Esophagus squamous epithelium (tissue), 5 donors: ENCODE results near the gene APBB1. TPM values are rescaled to one million over a fixed set of nuclear protein-coding genes. Genes with fewer than 3 reads are reported as not detected.

Source experiments
- DNase-seq: peaks from one replicate; lab custom pipeline; 2025; lab: John Stamatoyannopoulos, UW
- H3K27ac ChIP-seq, 4 donors: fragments of 200-600 bp; sonication (generic); one replicate each; pipeline ENCODE4 v1.5.1; 2016 to 2019; ENCODE audit warnings: mild to moderate bottlenecking in 1 of 4
- H3K27me3 ChIP-seq, 4 donors: fragments of 200-600 bp; sonication (generic); 1 replicate in 3 of 4; 2 replicates in 1 of 4; pipeline versions ENCODE4 v1.5.1 to v1.6.0; 2017 to 2021; ENCODE audit warnings: antibody characterized with exemption in 1 of 4
- H3K36me3 ChIP-seq, 3 donors: fragments of 200-600 bp; sonication (generic); one replicate each; pipeline ENCODE4 v1.5.1; 2016 to 2019
- H3K4me1 ChIP-seq, 3 donors: fragments of 200-600 bp; sonication (generic); one replicate each; pipeline ENCODE4 v1.5.1; 2017 to 2019
- H3K4me3 ChIP-seq, 4 donors: fragments of 200-600 bp; sonication (generic); 1 replicate in 3 of 4; 2 replicates in 1 of 4; pipeline ENCODE4 v1.5.1; 2016 to 2019; ENCODE audit warnings: mild to moderate bottlenecking in 2 of 4, moderate library complexity in 1 of 4
- H3K9me3 ChIP-seq, 3 donors: fragments of 200-600 bp; sonication (generic); one replicate each; pipeline ENCODE4 v1.5.1; 2016 to 2019
- POLR2A ChIP-seq, 4 donors: fragments of 450-650 bp; IDR thresholded peaks; one replicate each; pipeline ENCODE4 v1.6.1; 2017; ENCODE audit warnings: antibody characterized with exemption in 4 of 4, mild to moderate bottlenecking in 4 of 4, moderate library complexity in 3 of 4
- WGBS, 2 donors: methylation state at CpG; one replicate each; pipeline ENCODE4 v1.1.5; 2018; 5-methylcytosine and 5-hydroxymethylcytosine counted together
- intact Hi-C: fragments of 100-400 bp; cut with DNase I; formaldehyde crosslinking; loops from one replicate; pipeline ENCODE4 v1.15.0; 2022
- total RNA-seq, 4 donors: library from RNA; depleted of rRNA; stranded (reverse); fragments of >200 nt; gene quantifications; one replicate each; pipeline ENCODE4 v1.1.0, GENCODE V29; 2016
- TF ChIP-seq, protein P1 (sequence below), 6 experiments: fragments of 450-650 bp in 4 of 6; fragments of 200-600 bp in 2 of 6; sonication (generic) in 2 of 6; IDR thresholded peaks; one replicate each; pipeline ENCODE4 v1.5.1; 2016 to 2019; ENCODE audit warnings: antibody characterized with exemption in 6 of 6, mild to moderate bottlenecking in 4 of 6, moderate library complexity in 4 of 6
- donor health status: DM: yes; HTN: yes; CAD: no.

The APBB1 gene
- total RNA-seq, 4 donors from 2014 or later, result 2.7 to 29.0 (median 9.9) TPM

DNA sequence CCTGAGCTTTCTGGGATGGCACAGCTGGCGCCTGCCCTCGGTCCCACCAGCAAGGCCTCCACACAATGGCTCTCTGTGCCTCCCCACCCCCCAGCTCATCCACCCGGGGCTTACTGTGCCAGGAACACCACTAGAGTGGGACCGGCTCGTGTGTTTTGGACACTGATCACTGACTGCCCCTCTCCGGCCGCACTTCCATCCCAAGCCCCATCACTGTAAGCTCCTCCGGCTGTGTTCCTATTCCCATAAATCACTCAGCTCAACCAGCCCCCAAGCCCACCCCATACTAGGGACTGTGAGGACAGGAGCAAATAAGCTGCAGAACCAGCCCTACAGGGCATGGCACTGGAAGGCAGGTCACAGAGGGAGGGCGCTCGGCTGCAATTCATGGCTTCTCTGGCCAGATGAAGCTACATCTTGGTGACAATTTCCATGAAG lies 7.3 kb downstream of the APBB1 start:
- intact Hi-C loops, result no loop called here
- 77 to 100% methylated on average over 2 to 7 of the region's 10 CpGs for WGBS, 2 donors
- H3K4me3 ChIP-seq, result no peak overlapping the region
- no peaks in the 10 kb centered on the region for H3K27me3 ChIP-seq
- H3K36me3 ChIP-seq, result peaks cover 0 to 26% (median 6%) of the 10 kb centered on the region in 3 donors
- no peaks in the 10 kb centered on the region for H3K9me3 ChIP-seq
- TF ChIP-seq POLR2A (IDR thresholded peaks at IDR 0.05), result no peak
- TF ChIP-seq, protein P1, sequence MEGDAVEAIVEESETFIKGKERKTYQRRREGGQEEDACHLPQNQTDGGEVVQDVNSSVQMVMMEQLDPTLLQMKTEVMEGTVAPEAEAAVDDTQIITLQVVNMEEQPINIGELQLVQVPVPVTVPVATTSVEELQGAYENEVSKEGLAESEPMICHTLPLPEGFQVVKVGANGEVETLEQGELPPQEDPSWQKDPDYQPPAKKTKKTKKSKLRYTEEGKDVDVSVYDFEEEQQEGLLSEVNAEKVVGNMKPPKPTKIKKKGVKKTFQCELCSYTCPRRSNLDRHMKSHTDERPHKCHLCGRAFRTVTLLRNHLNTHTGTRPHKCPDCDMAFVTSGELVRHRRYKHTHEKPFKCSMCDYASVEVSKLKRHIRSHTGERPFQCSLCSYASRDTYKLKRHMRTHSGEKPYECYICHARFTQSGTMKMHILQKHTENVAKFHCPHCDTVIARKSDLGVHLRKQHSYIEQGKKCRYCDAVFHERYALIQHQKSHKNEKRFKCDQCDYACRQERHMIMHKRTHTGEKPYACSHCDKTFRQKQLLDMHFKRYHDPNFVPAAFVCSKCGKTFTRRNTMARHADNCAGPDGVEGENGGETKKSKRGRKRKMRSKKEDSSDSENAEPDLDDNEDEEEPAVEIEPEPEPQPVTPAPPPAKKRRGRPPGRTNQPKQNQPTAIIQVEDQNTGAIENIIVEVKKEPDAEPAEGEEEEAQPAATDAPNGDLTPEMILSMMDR (IDR thresholded peaks at IDR 0.05), result no peak
- no peak for DNase-seq
- H3K4me1 ChIP-seq, result peaks cover 0 to 20% (median 0%) of the 10 kb centered on the region in 3 donors
- H3K27ac ChIP-seq, result no peak overlapping the region

DNA sequence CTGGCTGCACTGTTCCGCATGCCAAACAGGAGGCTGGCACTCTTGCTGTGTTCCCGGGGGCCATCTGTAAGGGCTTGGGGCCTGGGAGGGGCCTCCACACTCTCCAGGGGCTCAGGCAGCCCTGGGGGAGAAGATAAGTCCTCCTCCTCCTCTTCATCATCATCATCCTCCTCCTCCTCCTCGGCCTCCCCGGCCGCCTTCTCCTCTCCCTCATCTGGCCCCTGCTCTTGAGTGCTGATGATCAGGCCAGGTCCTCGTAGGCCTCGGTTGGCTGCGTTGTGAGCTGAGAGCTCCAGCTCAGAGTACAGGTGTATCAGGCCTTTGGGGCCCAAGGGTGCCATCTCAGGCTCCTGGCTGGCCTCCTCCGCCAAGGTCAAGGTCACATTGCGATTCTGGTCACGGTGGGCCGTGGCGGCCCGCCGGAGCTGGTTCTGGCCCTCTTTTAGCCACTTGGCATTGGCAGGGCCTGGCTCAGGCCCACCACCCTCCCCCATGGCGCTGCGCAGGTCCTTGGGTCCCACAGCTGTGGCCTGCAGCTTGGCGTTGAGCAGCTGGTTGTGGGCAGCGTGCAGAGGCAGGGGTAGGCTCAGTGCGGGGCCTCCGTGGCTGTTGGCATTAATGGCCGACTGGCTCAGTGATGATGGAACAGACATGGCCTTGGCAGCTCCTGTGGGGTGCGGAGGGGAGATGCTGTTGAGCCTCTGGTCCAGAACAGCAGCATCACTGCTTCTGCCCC lies 8.0 kb downstream of the APBB1 start:
- 86 to 93% methylated on average over 2 to 7 of the region's 23 CpGs for WGBS, 2 donors
- Histone ChIP-seq H3K27me3 (no peaks in the 10 kb centered on the region), H3K4me3 (no peak overlapping the region), H3K4me1 (peaks cover 0 to 16% (median 0%) of the 10 kb centered on the region in 3 donors), H3K9me3 (no peaks in the 10 kb centered on the region), H3K36me3 (peaks cover 0 to 26% (median 6%) of the 10 kb centered on the region in 3 donors), H3K27ac (no peak overlapping the region)
- no peak for DNase-seq
- TF ChIP-seq, protein P1 (IDR thresholded peaks at IDR 0.05), result no peak
- no peak for TF ChIP-seq POLR2A (IDR thresholded peaks at IDR 0.05)
- intact Hi-C loops, result no loop called here

DNA sequence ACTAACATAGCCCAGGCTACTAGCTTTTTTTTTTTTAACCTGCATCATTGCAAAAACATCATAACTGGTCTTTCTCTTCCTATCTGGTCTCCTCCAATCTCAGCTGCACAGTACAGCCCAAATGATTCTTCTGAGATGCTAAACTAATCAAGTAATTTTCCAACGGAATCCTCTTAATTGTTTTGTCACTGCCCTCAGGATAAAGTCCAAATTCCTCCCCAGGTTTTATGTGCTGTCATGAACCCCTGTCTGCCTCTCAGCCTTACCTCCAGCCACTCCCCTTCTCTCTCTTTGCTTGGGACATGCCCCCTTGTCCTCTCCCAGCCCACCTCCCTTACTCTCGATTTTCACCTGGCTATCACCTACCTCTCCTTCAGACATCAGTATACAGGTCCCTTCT lies 12.5 kb downstream of the APBB1 start:
- no peak overlapping the region for H3K4me3 ChIP-seq
- WGBS, 2 donors, result 29 to 37% methylated on average over 2 of the region's 2 CpGs
- peaks cover 0 to 19% (median 0%) of the 10 kb centered on the region in 3 donors for H3K4me1 ChIP-seq
- H3K9me3 ChIP-seq, result no peaks in the 10 kb centered on the region
- no peak overlapping the region for H3K27ac ChIP-seq
- no peak for DNase-seq
- H3K36me3 ChIP-seq, result peaks cover 0 to 50% (median 6%) of the 10 kb centered on the region in 3 donors
- intact Hi-C loops, result no loop called here
- H3K27me3 ChIP-seq, result no peaks in the 10 kb centered on the region
- TF ChIP-seq, protein P1 (IDR thresholded peaks at IDR 0.05), result no peak
- TF ChIP-seq POLR2A (IDR thresholded peaks at IDR 0.05), result no peak

DNA sequence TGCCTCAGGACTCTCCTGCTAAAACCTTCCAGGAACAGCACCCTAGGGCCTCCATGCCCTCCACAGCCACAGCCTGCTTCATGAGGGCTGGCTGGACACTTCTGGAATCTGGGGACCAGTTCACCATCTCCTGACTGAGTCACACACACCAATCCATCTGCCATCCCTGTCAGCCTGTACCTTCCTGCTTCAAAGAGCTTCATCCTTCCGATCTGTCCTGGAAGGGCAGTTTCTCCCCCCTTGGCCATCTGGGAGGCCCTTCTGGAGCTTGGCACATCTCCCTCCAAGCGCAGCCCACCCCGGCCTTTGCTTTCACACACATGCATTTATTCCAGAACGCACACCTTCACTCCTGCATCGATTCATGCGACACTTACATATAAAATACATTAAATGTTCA lies 13.0 kb downstream of the APBB1 start:
- DNase-seq, result no peak
- no peaks in the 10 kb centered on the region for H3K9me3 ChIP-seq
- peaks cover 0 to 49% (median 4%) of the 10 kb centered on the region in 3 donors for H3K36me3 ChIP-seq
- TF ChIP-seq POLR2A (IDR thresholded peaks at IDR 0.05), result no peak
- TF ChIP-seq, protein P1 (IDR thresholded peaks at IDR 0.05), result no peak
- no peak overlapping the region for H3K27ac ChIP-seq
- WGBS, 2 donors, result 93% methylated on average over 6 of the region's 6 CpGs
- H3K4me1 ChIP-seq, result peaks cover 0 to 19% (median 0%) of the 10 kb centered on the region in 3 donors
- no peak overlapping the region for H3K4me3 ChIP-seq
- intact Hi-C loops, result no loop called here
- no peaks in the 10 kb centered on the region for H3K27me3 ChIP-seq

DNA sequence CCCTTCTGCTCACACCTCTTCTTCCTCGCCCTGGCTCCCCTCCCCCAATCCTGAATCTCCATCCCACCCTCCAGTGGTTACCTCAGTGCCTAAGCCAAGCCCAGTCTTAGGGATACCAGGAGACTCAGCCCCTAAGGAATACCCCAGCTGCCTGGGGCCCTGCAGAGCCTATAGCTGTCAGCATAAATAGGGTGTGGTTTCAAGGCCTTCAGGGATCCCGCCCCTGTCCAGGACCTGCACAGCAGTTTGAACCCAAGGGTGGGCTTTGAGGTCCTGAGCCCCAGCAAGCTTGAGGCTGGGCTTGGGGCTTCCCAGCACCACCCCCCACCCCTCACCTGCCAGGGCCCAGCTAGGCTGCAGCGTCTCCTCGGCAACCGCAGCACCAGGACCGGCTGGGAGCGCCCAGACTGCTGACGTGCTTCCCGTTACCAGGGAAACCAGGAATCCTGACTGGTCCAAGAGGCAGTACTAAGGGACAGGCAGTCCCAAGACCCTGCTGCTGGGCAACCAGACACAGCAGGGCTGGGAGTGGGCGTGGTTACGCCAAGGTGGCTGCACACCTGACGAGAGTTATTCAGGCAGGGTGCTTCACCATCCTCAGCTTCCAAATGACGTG lies 13.7 kb downstream of the APBB1 start:
- H3K27me3 ChIP-seq, result no peaks in the 10 kb centered on the region
- intact Hi-C loops, result no loop called here
- peaks cover 0 to 49% (median 0%) of the 10 kb centered on the region in 3 donors for H3K36me3 ChIP-seq
- no peaks in the 10 kb centered on the region for H3K9me3 ChIP-seq
- H3K4me1 ChIP-seq, result peaks cover 0 to 19% (median 0%) of the 10 kb centered on the region in 3 donors
- H3K27ac ChIP-seq, result no peak overlapping the region
- TF ChIP-seq, protein P1 (IDR thresholded peaks at IDR 0.05), result no peak
- no peak for TF ChIP-seq POLR2A (IDR thresholded peaks at IDR 0.05)
- no peak for DNase-seq
- no peak overlapping the region for H3K4me3 ChIP-seq
- 89 to 100% methylated on average over 1 to 4 of the region's 13 CpGs for WGBS, 2 donors
